ENCODE results near the gene PANX3. TPM values are rescaled to one million over a fixed set of nuclear protein-coding genes. Genes with fewer than 3 reads are reported as not detected.
A peak's percentile ranks its signal among the peaks of the same experiment; 100 is the strongest.
"Not testable (repeated sequence)": the region's sequence is repeated elsewhere in the genome, so short reads cannot be mapped to it uniquely, and the experiment has no call there.

The PANX3 gene
- total and polyA plus RNA-seq, 4 donors = not detected

DNA sequence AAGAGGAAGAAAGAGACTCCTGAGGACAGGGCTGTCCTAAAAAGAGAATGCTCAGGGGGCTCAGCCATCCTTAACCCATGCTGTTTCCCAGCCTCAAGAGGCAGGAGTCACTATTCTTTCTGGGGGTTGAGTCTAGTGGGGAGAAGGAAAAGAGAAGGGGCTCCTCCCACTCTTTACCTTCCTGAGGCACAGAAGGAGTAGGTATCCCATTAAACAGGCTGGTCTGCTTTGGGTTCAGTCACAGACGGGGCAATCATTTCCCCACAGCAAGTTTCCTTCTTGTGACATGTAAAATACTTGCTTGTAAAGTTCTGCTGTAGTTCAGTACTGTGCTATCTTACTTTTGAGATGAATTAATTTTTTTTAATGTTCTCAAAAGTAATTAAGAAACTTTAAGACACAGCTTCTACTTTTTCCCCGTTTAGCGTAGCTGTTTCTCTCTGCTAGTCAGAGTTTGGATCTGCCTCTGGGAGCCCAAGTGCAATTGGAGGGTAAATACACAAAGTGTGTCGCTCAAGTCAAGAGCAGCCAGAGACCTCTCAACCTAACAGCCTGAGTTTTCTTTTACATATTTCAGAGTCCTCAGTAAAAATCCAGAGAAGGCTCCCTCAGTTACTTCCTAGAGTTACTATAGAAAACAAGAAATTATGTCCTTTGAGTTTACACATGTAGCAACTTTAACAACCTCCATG is 26.4 kb upstream of the PANX3 start:
- Histone ChIP-seq H3K9me3 (ENCODE audit: control insufficient read depth, low read length) (no peaks in the 10 kb centered on the region), H3K27me3 (ENCODE audit: control insufficient read depth in 1 of 2, insufficient read depth in 2 of 2, low read length in 1 of 2) (no peaks in the 10 kb centered on the region), H3K4me1 (ENCODE audit: control insufficient read depth in 1 of 2, insufficient read depth in 2 of 2, low read length in 2 of 2) (no peaks in the 10 kb centered on the region), H3K36me3 (ENCODE audit: control insufficient read depth in 1 of 2, insufficient read depth in 2 of 2, low read length in 1 of 2) (no peaks in the 10 kb centered on the region), H3K4me3 (ENCODE audit: low read length in 2 of 2) (no peak overlapping the region), H3K27ac (ENCODE audit: low read depth in 1 of 2, low read length in 2 of 2) (no peak overlapping the region)
- 26 to 34% methylated on average over 4 of the region's 4 CpGs for WGBS, 2 donors
- DNase-seq (no peak), ATAC-seq (ENCODE audit: low FRiP score) (no peak)
- intact Hi-C loops (cut with DNase I) = loop anchor here (5.0 to 10.0 kb wide), 4 partner anchors 170 to 513 kb away; no protein-coding TSS in a partner anchor

DNA sequence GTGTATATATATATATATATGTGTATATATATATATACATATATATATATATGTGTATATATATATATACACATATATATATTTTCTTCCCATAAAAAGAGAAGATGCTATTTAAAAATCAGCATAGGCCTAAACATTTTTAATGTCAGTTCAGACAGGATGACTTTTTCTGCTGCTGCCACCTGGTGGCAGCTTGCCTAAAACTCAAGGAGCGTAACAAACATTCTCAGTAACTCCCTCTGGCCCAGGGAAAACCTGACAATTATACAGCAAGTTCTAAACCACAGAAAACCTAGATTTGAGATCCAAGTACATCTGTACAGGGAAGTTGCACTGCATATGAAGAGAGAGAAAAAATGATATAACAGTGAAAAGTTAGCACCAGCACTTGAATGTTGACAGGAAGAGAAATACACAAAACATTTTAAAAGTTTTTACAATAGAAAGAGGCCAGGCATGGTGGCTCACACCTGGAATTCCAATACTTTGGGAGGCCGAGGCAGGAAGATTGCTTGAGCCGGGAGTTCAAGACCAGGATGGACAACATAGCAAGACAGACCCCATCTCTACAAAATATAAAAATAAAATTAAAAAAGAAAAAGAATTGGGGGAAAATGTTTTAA is 24.9 kb upstream of the PANX3 start:
- Histone ChIP-seq H3K4me3 (ENCODE audit: low read length in 2 of 2) (no peak overlapping the region), H3K9me3 (ENCODE audit: control insufficient read depth, low read length) (no peaks in the 10 kb centered on the region), H3K27ac (ENCODE audit: low read depth in 1 of 2, low read length in 2 of 2) (no peak overlapping the region), H3K27me3 (ENCODE audit: control insufficient read depth in 1 of 2, insufficient read depth in 2 of 2, low read length in 1 of 2) (no peaks in the 10 kb centered on the region), H3K36me3 (ENCODE audit: control insufficient read depth in 1 of 2, insufficient read depth in 2 of 2, low read length in 1 of 2) (no peaks in the 10 kb centered on the region), H3K4me1 (ENCODE audit: control insufficient read depth in 1 of 2, insufficient read depth in 2 of 2, low read length in 2 of 2) (no peaks in the 10 kb centered on the region)
- 45 to 48% methylated on average over 3 of the region's 3 CpGs for WGBS, 2 donors
- intact Hi-C loops (cut with DNase I) = loop anchor here (5.0 to 10.0 kb wide), 4 partner anchors 172 to 514 kb away; no protein-coding TSS in a partner anchor
- DNase-seq (peak; percentile 65 to 80), ATAC-seq (ENCODE audit: low FRiP score) (no peak)

DNA sequence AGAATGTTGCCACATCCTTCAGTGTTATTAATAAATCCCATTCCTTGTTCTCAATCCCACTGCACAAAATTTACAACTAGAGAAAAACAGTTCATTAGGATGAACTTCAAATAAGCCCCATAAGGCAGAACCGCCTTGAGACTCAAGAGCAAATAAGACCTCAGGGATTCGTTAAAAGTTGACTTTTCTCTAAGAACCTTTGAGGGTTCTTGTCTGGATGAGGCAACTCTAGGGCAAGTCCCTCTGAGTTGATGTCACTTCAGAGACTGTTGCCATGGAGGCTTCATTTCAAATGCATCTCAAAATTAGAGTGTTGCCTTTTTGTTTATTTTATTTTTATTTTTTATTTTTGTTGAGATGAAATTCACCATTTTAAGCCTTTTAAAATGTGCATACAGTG is 19.8 kb upstream of the PANX3 start:
- Histone ChIP-seq H3K4me1 (ENCODE audit: control insufficient read depth in 1 of 2, insufficient read depth in 2 of 2, low read length in 2 of 2) (no peaks in the 10 kb centered on the region), H3K36me3 (ENCODE audit: control insufficient read depth in 1 of 2, insufficient read depth in 2 of 2, low read length in 1 of 2) (no peaks in the 10 kb centered on the region), H3K27ac (ENCODE audit: low read depth in 1 of 2, low read length in 2 of 2) (no peak overlapping the region), H3K4me3 (ENCODE audit: low read length in 2 of 2) (no peak overlapping the region), H3K9me3 (ENCODE audit: control insufficient read depth, low read length) (no peaks in the 10 kb centered on the region), H3K27me3 (ENCODE audit: control insufficient read depth in 1 of 2, insufficient read depth in 2 of 2, low read length in 1 of 2) (no peaks in the 10 kb centered on the region)
- no peak for DNase-seq
- ATAC-seq (ENCODE audit: low FRiP score) = no peak
- intact Hi-C loops (cut with DNase I) = no loop called here
- 84 to 88% methylated on average over 2 of the region's 2 CpGs for WGBS, 2 donors

DNA sequence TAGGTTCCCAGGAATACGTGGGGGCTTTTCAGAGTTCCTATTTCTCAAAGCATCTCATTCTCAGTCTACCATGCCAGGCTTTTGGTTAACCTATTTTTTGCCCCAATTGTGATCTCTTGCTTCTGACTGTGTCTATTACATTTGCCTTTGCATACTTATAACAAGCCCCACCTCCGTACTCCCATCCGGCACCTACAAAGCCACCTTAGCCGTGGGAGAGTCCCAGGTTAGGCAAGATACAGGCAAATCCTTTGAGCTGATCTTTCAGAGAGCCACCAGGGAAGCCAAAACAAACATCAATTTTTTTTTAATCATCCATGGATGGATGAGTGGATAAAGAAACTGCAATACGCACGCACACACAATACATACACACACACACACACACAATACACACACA is 18.6 kb upstream of the PANX3 start:
- no peaks in the 10 kb centered on the region for H3K36me3 ChIP-seq (ENCODE audit: control insufficient read depth in 1 of 2, insufficient read depth in 2 of 2, low read length in 1 of 2)
- H3K27me3 ChIP-seq (ENCODE audit: control insufficient read depth in 1 of 2, insufficient read depth in 2 of 2, low read length in 1 of 2) = no peaks in the 10 kb centered on the region
- no peak for ATAC-seq (ENCODE audit: low FRiP score)
- H3K4me1 ChIP-seq (ENCODE audit: control insufficient read depth in 1 of 2, insufficient read depth in 2 of 2, low read length in 2 of 2) = no peaks in the 10 kb centered on the region
- 83 to 87% methylated on average over 6 of the region's 6 CpGs for WGBS, 2 donors
- no peak overlapping the region for H3K4me3 ChIP-seq (ENCODE audit: low read length in 2 of 2)
- H3K9me3 ChIP-seq (ENCODE audit: control insufficient read depth, low read length) = no peaks in the 10 kb centered on the region
- no peak overlapping the region for H3K27ac ChIP-seq (ENCODE audit: low read depth in 1 of 2, low read length in 2 of 2)
- DNase-seq = no peak
- intact Hi-C loops (cut with DNase I) = no loop called here

DNA sequence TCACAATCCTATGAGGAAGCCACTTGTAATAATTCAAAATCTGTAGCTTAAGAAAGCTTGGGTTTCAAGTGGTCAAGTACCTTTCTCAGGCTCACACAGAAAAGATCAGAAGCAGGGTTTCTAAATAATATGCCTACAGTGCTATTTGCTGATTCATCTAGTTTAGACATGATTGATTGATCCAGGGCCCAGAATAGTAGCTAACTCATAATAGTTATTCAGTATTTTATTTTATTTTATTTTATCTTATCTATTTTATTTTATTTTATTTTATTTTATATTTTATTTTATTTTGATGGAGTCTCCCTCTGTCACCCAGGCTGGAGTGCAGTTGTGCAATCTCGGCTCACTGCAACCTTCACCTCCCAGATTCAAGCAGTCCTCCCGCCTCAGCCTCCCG is 15.9 kb upstream of the PANX3 start:
- no peaks in the 10 kb centered on the region for H3K4me1 ChIP-seq (ENCODE audit: control insufficient read depth in 1 of 2, insufficient read depth in 2 of 2, low read length in 2 of 2)
- no peak overlapping the region for H3K4me3 ChIP-seq (ENCODE audit: low read length in 2 of 2)
- H3K9me3 ChIP-seq (ENCODE audit: control insufficient read depth, low read length) = no peaks in the 10 kb centered on the region
- H3K27me3 ChIP-seq (ENCODE audit: control insufficient read depth in 1 of 2, insufficient read depth in 2 of 2, low read length in 1 of 2) = no peaks in the 10 kb centered on the region
- 87 to 93% methylated on average over 3 of the region's 3 CpGs for WGBS, 2 donors
- ATAC-seq (ENCODE audit: low FRiP score) (no peak), DNase-seq (no peak)
- H3K27ac ChIP-seq (ENCODE audit: low read depth in 1 of 2, low read length in 2 of 2) = no peak overlapping the region
- intact Hi-C loops (cut with DNase I) = no loop called here
- H3K36me3 ChIP-seq (ENCODE audit: control insufficient read depth in 1 of 2, insufficient read depth in 2 of 2, low read length in 1 of 2) = no peaks in the 10 kb centered on the region

DNA sequence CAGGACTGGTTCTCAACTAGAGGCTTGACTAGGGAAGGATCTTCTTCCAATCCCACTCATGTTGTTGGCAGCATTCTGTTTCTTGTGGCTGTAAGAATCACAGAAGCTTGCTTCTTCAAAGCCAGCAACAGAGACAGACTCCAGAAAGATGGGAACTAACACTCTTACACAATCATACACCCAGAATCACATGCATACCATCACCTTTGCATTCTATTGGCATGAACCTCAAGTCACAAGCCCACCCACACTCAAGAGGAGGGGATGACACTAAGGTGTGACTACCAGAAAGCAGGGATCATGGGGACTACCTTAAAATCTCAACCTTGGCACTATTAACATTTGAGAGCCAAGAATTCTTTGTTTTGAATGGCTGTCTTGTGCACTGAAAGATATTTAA is 13.6 kb upstream of the PANX3 start:
- no peak for ATAC-seq (ENCODE audit: low FRiP score)

DNA sequence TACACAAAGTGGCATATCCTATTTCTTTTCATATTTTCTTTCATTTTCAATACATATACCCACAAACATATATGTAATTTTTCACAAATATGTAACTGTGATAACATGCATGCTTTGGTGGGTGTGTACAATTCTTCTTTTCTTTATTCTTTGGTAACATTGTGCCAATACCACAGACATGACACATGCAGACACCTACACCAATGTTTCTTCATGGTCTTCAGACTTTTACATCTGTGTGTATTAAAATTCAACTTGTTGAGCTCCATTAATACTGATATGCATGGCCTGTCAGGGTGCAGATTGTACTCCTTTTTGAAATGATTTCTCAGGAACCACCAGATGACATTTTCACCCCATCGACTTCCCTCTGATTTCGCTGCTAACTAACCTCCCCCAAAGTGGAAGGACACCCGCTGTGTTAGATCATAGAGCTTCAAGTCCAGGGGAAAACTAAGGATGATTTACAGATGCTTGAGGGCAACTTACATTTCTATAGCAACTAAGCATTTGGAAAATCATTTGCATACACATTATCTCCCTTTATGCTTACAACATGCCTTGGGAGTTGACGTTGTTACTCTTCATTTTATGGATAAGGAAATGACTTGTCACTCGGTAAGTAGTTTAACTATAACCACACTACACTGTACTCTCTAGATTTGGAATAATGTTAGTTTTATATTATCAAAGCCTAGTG is 10.5 kb upstream of the PANX3 start:
- intact Hi-C loops (cut with DNase I) = no loop called here
- Histone ChIP-seq H3K4me3 (ENCODE audit: low read length in 2 of 2) (no peak overlapping the region), H3K9me3 (ENCODE audit: control insufficient read depth, low read length) (no peaks in the 10 kb centered on the region), H3K27me3 (ENCODE audit: control insufficient read depth in 1 of 2, insufficient read depth in 2 of 2, low read length in 1 of 2) (no peaks in the 10 kb centered on the region), H3K4me1 (ENCODE audit: control insufficient read depth in 1 of 2, insufficient read depth in 2 of 2, low read length in 2 of 2) (no peaks in the 10 kb centered on the region), H3K27ac (ENCODE audit: low read depth in 1 of 2, low read length in 2 of 2) (no peak overlapping the region), H3K36me3 (ENCODE audit: control insufficient read depth in 1 of 2, insufficient read depth in 2 of 2, low read length in 1 of 2) (no peaks in the 10 kb centered on the region)
- ATAC-seq (ENCODE audit: low FRiP score) (no peak), DNase-seq (no peak)
- 66 to 70% methylated on average over 5 of the region's 5 CpGs for WGBS, 2 donors

More for the DNA sequence above, 13.6 kb upstream of the PANX3 start:
- Histone ChIP-seq H3K4me3 (ENCODE audit: low read length in 2 of 2) (no peak overlapping the region), H3K9me3 (ENCODE audit: control insufficient read depth, low read length) (no peaks in the 10 kb centered on the region), H3K4me1 (ENCODE audit: control insufficient read depth in 1 of 2, insufficient read depth in 2 of 2, low read length in 2 of 2) (no peaks in the 10 kb centered on the region), H3K36me3 (ENCODE audit: control insufficient read depth in 1 of 2, insufficient read depth in 2 of 2, low read length in 1 of 2) (no peaks in the 10 kb centered on the region), H3K27me3 (ENCODE audit: control insufficient read depth in 1 of 2, insufficient read depth in 2 of 2, low read length in 1 of 2) (no peaks in the 10 kb centered on the region), H3K27ac (ENCODE audit: low read depth in 1 of 2, low read length in 2 of 2) (no peak overlapping the region)
- no peak for DNase-seq
- intact Hi-C loops (cut with DNase I) = no loop called here

DNA sequence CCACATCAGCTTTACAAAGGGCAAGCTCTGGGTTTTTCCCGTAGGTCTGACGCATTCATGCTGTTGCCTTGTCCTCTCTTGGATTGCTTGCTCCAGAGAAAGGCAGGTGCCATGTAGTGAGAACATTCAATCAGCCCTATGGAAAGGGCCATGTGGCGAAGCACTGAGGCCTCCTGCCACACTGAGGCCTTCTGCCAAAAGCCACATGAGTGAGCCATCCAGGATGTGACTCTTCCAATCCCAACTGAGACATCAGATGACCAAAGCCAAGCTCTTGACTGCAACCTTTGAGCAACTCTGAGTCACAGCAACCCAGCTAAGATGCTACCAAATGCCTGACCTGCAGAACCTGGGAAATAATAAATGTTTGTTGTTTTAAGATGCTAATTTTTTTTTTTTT is 9.0 kb upstream of the PANX3 start:
- 78 to 86% methylated on average over 3 of the region's 3 CpGs for WGBS, 2 donors

DNA sequence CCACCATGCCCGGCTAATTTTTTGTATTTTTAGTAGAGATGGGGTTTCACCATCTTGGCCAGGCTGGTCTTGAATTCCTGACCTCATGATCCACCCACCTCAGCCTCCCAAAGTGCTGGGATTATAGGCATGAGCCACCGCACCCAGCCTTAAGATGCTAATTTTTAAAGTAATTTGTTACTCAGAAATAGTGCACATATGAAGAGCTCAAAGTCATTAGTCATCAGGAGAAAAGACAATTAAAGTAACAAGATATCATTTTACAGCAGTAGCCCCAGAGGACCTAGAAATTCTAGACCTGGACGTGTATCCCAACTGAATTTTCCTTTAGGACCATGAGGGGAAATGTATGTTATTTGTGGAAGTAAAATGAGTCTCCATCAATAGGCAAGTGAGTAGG is 8.5 kb upstream of the PANX3 start:
- WGBS, 2 donors = 79 to 81% methylated on average over 3 of the region's 3 CpGs
- intact Hi-C loops (cut with DNase I); H3K36me3 ChIP-seq (ENCODE audit: control insufficient read depth in 1 of 2, insufficient read depth in 2 of 2, low read length in 1 of 2); ATAC-seq (ENCODE audit: low FRiP score); H3K27ac ChIP-seq (ENCODE audit: low read depth in 1 of 2, low read length in 2 of 2); DNase-seq; H3K4me1 ChIP-seq (ENCODE audit: control insufficient read depth in 1 of 2, insufficient read depth in 2 of 2, low read length in 2 of 2); H3K27me3 ChIP-seq (ENCODE audit: control insufficient read depth in 1 of 2, insufficient read depth in 2 of 2, low read length in 1 of 2); H3K9me3 ChIP-seq (ENCODE audit: control insufficient read depth, low read length); H3K4me3 ChIP-seq (ENCODE audit: low read length in 2 of 2): not testable (repeated sequence)

More for the DNA sequence above, 9.0 kb upstream of the PANX3 start:
- H3K4me1 ChIP-seq (ENCODE audit: control insufficient read depth in 1 of 2, insufficient read depth in 2 of 2, low read length in 2 of 2) = no peaks in the 10 kb centered on the region
- intact Hi-C loops (cut with DNase I) = no loop called here
- ATAC-seq (ENCODE audit: low FRiP score) (no peak), DNase-seq (no peak)
- H3K9me3 ChIP-seq (ENCODE audit: control insufficient read depth, low read length) = no peaks in the 10 kb centered on the region
- no peaks in the 10 kb centered on the region for H3K27me3 ChIP-seq (ENCODE audit: control insufficient read depth in 1 of 2, insufficient read depth in 2 of 2, low read length in 1 of 2)
- no peak overlapping the region for H3K4me3 ChIP-seq (ENCODE audit: low read length in 2 of 2)
- no peaks in the 10 kb centered on the region for H3K36me3 ChIP-seq (ENCODE audit: control insufficient read depth in 1 of 2, insufficient read depth in 2 of 2, low read length in 1 of 2)
- no peak overlapping the region for H3K27ac ChIP-seq (ENCODE audit: low read depth in 1 of 2, low read length in 2 of 2)
